ENCODE measurements around the gene SDHAF2.
"Not testable (repeated sequence)": the region's sequence is repeated elsewhere in the genome, so short reads cannot be mapped to it uniquely, and the experiment has no call there.

SDHAF2 gene

DNA sequence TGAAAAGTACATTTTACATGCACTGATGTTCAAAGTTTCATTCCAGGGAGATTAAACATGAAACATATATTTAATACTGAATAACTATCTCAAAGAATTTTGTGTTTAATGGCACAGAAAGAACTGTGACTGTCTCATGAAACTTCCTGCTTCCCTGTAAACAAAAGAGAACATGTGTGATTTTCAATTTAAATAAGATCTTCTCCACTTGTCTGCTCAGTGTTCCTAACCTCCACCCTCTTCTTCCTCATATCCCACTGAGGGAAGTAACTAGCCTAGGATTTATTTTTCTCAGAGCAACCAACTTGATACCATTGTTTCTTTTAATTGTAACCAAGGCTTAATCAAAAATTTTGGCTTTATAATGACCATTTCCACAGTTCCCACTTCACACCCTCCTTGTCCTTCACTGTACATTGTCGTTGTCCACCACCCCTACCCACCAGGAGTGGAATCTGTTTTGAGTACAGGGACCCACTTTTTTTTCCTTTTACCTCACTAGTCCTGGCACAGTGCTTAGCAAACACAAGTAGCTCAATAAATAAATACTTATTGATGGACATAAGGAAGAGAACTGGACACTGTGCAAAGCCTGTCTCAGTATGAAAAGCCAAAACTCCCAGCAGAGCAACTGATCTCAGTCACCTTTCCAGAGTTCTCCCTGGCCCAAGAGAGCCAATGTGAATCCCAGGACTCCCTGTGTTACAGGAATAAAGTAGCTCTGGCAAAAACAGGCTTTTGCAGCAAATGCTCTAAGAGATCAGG lies 4.4 kb upstream of the SDHAF2 start:
- DNase-seq (ENCODE audit: low read depth), result no peak

DNA sequence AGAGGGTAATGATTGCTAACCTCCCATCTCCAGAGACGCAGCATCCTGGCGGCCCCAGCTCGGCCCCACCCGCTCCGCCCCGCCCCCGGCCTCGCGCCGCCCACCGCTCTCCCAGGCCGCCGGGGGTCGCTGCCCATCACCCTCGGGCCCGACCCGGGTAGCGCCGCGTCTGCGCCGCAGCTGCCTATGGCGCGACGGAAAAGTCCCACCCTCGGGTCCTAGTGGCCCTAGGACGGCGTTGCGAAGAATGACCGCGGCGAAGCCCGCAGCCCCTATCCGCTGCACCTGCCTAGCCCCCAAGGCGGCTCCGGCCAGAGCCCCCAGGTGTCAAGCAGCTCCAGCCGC lies 606 bp upstream of the SDHAF2 start:
- DNase-seq (ENCODE audit: low read depth), result peak; percentile 44

DNA sequence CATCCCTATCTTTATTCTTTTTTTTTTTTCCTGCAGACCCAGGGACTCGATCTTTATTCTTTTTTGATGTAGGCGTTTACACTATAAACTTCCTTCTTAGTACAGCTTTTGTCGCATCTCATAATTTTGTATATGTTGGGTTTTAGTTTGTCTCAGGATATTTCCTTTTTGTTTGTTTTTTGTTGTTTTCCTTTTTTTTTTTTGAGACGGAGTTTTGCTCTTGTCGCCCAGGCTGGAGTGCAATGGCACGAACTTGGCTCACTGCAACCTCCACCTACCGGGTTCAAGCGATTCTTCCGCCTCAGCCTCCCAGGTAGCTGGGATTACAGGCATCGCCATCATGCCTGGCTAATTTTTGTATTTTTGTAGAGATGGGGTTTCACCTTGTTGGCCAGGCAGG lies 915 bp downstream of the SDHAF2 start:
- not testable (repeated sequence) for DNase-seq (ENCODE audit: low read depth)

DNA sequence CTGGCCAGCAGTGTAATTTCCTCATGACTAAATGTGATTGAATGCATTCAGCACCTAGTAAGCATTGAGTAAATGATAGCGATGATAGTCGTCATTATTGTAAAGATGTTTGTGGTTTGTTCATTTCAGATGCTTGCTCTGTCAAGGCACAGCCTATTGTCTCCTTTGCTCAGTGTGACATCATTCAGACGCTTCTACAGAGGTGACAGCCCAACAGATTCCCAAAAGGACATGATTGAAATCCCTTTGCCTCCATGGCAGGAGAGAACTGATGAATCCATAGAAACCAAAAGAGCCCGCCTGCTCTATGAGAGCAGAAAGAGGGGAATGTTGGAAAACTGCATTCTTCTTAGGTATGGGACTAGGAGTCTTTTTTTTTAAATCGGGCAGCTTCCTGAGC lies 7.6 kb downstream of the SDHAF2 start:
- DNase-seq (ENCODE audit: low read depth), result no peak

DNA sequence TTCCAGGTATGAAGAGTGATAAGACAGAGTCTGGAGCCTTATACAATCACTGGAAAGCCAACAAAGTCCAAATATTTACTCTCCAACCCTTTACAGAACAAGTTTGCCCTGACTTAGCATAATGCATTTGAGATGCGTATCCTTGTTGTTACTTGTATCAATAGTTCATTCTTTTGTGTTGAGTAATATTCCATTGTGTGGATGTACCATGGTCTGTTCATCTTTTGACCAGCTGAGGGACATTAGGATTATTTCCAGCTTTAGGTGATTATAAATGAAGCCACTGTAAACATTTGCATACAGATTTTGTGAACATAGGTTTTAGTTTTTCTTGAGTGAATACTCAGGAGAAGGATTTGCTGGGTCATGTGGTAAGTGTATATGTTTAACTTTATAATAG lies 9.7 kb downstream of the SDHAF2 start:
- no peak for DNase-seq (ENCODE audit: low read depth)

DNA sequence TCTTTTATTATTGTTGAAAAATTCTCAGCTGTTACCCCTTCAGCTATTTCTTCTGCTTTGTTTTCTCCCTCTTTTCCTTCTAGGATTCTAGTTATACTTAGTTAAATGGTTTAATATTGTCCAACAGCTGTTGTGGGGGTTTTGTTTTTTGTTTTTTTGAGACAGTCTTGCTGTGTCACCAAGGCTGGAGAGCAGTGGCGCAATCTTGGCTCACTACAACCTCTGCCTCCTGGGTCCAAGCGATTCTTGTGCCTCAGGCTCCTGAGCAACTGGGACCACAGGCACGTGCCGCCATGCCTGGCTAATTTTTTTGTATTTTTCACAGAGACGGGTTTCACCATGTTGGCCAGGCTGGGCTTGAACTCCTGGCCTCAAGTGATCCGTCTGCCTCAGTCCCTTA lies 12.7 kb downstream of the SDHAF2 start:
- DNase-seq (ENCODE audit: low read depth), result no peak

DNA sequence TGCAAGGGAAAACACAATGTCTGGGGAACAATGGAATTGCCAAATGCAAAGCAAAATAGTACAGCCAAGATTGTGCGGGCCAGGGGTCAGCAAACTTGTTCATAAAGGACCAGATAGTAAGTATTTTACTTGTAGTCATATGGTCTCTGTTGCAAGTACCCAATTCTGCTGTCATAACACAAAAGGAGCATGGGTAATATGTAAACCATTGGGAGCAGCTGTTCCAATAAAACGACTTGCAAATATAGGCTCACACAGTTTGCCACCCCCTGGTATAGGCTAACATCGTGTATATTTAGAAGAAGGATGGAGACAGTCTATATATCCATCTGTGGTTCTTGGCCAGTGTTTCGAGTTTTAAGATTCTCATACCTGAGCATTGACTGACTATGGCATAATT lies 15.6 kb downstream of the SDHAF2 start:
- DNase-seq (ENCODE audit: low read depth), result no peak

DNA sequence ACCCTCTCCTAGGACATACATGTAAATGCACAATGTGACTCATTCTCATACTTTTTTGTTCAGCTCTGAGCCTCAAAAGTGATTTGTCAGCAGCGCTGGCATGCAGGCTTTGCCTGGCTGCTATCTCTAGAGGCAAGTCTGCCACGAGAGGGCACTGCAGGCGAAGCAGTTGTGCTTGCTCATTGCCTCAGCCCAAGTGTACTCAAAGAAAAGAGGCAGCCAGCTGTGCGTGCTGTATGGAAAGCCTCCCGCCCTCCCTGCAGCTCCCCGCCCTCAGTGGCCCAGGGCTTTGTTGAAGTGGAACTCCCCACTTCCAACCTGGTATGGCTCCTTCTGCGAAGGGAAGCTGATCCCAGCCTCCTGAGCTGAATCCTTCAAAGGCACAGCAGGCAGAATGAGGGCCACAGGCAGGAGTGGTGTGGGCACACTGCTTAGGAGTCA lies 16.3 kb downstream of the SDHAF2 start:
- DNase-seq (ENCODE audit: low read depth), result peak; percentile 42

DNA sequence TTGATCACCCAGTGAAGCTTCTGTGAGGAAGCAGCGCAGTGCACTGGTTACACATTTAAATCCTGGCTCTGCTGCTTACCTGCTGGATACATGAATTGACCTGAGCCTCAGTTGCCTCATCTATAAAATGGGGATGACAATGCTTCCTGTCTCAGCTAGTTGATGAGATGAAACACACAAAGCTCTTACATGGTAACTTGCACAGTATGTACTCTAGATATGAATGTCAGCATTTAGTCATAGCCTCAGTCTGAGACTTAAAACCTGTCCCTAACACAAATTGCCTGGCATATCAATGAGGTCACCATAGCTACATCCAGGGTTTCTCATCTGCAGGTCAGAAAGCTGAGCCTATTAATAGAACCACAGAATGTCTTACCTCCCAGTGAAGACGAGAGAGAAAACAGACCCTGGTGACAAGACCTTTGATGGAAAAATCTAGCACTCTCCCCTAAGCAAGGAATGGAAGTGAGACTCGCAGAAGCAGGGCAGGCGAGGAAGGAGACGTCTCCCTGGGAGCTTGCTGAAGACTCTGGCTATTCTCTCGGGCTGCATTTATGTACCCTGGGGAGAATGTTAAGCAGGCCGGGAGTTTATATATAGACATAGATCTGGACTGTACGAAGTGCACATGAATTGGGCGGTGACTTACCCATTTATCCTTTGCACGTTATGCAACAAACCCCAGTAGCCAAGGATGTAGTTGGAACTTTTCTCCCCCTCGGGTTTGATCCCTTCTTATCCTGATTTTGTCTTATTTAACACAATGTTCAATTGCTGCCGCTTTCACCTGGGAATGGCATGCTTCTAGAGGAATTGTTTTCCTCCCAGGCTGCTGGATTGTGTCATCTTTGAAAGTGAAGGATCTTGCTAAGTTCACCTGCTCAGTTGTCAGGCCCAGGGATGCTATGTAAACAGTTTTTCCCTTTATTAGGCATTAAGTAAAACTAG lies 18.0 kb downstream of the SDHAF2 start:
- DNase-seq (ENCODE audit: low read depth), result no peak

DNA sequence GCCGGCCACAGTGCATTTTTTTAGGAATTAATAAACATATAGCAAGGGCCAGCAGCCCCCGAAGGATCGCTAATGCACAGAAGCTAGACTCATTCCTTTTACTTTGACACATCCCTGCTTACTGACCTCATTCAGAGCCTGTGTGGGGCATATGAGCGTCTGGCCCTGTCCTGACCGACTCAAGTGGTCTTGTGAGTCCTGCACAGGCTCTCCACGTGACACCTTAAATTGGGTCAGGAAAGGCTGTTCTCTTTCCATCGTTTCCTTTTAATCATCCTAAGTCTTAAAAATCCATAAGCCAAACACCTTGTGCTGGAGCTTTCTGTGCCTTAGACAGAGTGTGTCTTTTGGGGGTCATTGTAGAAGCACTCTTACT lies 18.6 kb downstream of the SDHAF2 start:
- DNase-seq (ENCODE audit: low read depth), result no peak

DNA sequence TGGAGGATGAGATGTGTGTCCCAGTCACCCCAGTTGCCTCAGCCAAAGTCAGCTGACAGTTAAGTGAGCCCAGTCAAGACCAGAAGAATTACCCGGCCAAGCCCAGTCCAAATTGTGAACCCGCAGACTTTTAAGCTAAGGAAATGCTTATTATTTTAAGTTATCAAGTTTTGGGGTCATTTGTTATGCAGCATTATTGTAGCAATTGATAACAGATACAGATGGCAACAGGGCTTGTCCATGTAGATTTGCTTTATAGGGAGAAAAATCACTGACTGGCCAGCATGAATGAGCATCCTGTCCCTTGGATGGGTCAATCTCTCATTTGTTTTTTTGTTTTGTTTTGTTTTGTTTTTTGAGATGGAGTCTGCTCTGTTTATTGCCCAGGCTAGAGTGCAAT lies 22.9 kb downstream of the SDHAF2 start:
- DNase-seq (ENCODE audit: low read depth), result no peak

DNA sequence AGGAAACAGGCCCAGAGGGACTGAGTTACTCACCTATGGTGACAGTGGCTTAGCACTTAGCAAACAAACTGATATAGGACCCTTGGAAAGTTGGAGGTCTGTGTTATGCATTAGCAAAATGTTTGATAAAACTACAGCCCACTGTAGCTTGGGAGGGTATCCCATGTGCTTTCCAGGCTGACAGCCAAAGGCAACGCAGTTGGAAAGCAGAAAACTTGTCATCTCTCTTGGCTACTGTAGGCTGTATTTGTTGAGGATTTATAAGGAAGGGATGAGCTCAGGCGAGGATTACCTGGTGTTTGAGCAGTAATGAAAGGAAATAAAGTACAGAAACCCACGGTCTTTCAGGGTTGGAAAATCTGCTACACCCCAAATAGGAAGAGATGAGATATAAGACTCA lies 23.8 kb downstream of the SDHAF2 start:
- DNase-seq (ENCODE audit: low read depth), result no peak

DNA sequence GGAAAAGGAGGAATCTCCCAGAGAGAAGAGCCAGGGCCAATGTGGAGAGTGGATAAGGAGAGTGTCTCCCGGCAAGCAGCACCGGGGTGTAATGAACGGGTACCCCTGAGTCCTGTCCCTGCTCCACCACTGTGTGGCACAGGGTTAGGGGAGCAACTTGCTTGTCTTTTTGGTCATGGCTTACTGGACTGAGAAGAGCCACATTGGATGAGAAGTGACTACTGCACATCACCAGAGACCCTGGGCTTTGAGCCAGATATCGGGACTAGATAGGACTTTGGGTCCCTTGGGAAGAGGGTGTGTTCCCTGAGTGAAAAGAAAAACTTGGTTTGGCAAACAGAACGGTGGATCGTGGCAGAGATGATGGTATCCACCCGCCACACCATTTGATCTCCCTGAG lies 24.6 kb downstream of the SDHAF2 start:
- no peak for DNase-seq (ENCODE audit: low read depth)

DNA sequence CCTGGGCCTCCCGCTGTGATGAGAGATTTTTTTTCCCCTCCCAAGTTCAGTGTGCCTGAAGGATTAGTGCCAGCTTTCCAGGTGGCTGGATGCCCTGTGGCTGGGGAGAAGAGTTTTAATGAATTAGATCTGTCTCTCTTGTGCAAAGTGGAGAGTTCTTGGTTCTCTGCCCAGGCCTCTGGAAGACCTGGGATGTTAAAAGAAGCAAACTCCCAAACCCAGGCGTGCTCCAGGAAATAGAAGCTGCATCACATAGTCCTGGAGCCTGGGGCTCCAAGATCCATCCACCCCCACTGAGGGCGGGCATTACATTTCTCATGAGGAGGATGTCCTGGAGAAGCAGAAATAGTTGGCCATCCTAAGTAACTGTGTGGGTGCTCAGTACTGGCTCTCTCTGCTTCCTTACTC lies 30.6 kb downstream of the SDHAF2 start:
- no peak for DNase-seq (ENCODE audit: low read depth)

DNA sequence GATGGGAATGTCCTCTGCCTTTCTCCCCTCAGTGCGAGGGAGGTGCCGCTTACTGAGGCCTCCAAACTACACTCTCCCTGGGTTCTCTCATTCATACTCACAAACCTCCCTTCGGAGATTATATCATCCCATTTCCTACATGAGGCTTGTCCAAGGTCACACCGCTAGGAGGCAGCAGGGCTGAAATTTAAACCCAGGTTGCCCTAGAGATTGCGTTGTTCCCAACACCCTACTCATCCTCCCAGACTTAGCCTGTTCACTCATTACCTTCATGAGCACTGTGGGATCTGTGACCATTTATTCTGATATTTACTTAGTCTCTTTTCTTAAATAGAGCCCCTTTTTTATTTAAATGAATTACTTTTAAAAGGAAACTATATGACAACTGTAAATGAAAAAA lies 31.1 kb downstream of the SDHAF2 start:
- DNase-seq (ENCODE audit: low read depth), result no peak

DNA sequence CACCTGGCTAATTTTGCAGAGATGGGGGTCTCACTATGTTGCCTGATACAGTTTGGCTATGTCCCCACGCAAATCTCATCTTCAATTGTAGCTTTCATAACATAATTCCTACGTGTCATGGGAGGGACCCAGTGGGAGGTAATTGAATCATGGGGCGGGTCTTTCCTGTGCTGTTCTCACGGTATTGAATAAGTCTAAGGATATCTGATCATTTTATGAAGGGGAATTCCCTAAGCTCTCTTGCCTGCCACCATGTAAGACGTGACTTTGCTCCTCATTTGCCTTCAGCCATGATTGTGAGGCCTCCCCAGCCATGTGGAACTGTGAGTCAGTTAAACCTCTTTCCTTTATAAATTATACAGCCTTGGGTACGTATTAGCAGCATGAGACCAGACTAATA lies 37.7 kb downstream of the SDHAF2 start:
- not testable (repeated sequence) for DNase-seq (ENCODE audit: low read depth)

DNA sequence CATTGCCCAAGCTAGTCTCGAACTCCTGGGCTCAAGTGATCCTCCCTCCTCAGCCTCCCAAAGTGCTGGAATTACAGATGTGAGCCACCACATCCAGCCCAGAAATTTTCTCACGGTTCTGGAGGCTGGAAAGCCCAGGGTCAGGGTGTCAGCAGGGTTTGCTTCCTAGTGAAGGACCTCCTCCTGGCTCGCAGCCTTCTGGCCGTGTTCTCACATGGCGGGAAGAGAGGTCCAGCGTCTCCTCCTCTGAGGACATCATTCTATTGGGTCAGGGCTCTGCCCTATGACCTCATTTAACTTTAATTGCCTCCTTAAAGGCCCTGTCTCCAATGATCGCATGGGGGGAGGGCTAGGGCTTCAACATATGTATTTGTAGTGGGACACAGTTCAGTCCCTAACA lies 38.1 kb downstream of the SDHAF2 start:
- no peak for DNase-seq (ENCODE audit: low read depth)

DNA sequence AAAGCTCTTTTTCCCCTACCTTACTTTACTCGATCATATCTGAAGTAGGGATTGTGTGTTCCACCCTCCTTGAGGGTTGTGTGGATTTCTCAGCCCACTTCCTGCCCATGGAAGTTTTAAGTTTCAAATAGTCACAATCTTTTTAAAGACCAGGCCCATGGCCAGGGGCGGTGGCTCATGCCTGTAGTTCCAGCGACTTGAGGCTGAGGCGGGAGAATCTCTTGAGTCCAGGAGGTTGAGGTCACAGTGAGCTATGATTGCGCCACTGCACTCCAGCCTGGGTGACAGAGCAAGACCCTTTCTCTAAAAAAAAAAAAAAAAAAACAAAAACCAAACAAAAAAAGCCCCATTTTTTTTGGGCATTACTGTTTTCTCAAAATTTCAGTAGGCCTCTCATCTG lies 42.4 kb downstream of the SDHAF2 start:
- no peak for DNase-seq (ENCODE audit: low read depth)

DNA sequence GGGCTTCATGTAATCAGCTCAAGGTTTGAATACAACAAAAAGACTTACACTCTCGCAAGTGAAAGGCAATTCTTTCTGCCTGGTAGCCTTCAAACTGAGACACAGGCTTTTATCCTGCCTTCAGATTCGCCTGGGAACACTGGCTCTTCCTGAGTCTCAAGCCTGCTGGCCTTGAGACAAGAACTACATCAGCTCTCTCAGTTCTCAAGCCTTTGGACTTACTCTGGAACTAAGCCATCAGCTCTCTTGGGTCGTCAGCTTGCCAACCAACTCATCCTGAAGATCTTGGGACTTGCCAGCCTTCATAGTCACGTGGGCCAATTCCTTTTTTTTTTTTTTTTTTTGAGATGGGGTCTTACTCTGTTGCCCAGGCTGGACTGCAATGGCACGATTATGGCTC lies 42.9 kb downstream of the SDHAF2 start:
- no peak for DNase-seq (ENCODE audit: low read depth)

DNA sequence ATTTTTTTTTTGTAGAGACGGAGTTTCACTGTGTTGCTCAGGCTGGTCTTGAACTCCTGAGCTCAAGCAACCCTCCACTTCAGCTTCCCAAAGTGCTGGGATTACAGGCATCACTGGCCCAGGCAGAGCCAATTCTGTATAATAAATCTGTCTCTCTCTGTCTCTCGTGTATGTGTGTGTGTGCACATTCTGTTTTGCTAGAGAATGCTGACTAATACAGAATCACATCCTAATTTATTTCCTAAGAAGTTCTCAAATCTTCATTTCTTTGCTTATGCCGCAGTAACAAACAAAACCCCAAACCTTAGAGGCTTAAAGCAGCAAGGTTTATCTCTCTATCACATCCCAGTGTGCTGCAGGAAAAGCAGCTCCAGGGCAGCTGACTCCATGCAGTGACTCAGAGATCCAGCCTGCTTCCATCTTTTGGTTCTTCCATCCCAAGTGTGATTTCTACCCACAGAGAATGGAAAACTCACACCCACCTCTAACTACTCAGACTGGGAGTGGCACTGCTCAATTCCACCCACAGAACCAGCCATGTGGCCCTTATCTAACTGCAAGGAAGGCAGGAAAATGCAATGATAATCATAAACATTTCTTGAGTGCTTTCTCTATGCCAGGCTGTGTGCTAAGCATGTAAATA lies 43.6 kb downstream of the SDHAF2 start:
- no peak for DNase-seq (ENCODE audit: low read depth)

DNA sequence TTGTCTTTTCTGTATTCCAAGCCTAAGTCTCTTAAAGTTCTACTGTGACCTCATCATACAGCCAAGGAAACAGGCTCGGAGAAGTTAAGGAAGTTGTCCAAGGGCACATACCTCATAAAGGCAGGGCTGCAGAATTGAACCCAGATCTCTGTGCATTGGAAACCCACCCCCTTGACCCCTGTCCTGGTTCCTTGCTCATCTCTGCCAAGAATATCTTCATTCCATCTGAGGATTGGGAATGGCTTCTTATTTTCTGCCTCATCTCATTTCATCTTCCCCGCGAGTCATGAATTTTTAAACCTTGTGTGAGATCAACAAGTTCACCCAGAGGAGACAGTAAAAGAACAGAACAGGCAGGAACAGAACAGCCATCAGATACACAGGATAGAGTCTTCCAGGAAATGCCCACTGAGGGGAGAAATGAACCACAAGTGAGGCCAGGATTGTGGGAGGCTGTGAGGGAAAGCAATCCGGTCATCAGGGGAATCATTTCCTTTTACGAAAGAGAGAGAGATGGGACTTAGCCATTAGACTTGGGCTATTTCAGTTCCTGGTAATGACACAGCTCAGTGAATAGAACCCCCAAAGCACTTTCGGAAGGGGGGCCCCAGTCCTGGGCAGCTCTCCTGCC lies 44.2 kb downstream of the SDHAF2 start:
- DNase-seq (ENCODE audit: low read depth), result no peak

DNA sequence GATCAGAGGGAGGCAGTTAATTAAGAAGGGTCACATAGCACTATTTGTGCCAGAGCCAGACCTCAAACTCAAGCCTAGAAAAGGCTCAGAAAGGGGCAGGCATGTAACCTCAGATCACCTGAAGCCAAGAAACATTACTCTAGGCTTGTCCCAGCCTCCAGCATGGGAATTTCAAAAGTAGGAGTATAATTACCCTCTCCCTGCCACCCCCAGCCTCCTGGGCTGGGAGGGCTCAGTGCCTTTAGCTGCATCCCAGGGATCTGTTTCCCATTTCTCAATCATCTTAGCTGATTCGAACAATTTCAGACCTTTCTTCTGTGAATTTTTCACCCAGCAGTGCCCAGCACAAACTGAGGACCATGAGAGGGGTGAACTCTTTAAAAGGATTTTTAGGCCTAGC lies 45.5 kb downstream of the SDHAF2 start:
- no peak for DNase-seq (ENCODE audit: low read depth)

DNA sequence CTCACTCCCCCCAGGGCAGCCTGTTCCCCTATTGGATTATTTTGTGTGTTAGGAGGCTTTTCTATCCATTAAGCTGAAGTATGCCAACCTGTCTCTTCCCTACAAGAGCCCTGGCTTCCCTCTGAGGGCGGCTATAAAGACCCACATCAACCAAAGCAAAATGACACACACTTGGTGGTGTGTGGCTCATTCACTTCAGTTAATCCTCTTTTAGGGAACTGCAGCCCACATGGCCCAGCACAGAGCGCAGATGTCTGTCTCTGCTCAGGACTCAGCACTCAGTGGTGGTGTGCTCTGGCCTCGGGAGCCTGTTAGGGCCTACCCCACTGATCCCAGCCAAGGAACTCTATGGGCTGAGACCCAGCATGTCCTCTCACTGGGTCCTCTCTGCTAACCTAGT lies 46.4 kb downstream of the SDHAF2 start:
- DNase-seq (ENCODE audit: low read depth), result no peak
